Calu3 (cell line): ENCODE results near the gene AIG1. TPM values are rescaled to one million over a fixed set of nuclear protein-coding genes. Genes with fewer than 3 reads are reported as not detected.

Experiments used
- BruUV-seq: library from RNA; stranded (reverse); fragments of 400-500 nt; replicated peaks from 2 replicates; lab custom pipeline; 2021; lab: Mats Ljungman, UMichigan
- CTCF ChIA-PET: fragments of 300-600 bp; sonication (Branson Sonifier 250); formaldehyde crosslinking; loops from one replicate; lab custom pipeline; 2022; ENCODE audit warnings: antibody characterized with exemption; lab: Charles Lee
- DNase-seq: peaks from one replicate; pipeline ENCODE4 v3.0.0; 2022
- H3K27ac Mint-ChIP-seq: one replicate; pipeline ENCODE4 v1.8.0; 2022; ENCODE audit warnings: mixed read lengths; ENCODE audit not compliant: unreplicated experiment
- H3K27me3 Mint-ChIP-seq: one replicate; pipeline ENCODE4 v1.8.0; 2022; ENCODE audit warnings: mixed read lengths; ENCODE audit not compliant: unreplicated experiment
- H3K36me3 Mint-ChIP-seq: one replicate; pipeline ENCODE4 v1.8.0; 2022; ENCODE audit warnings: mild to moderate bottlenecking, moderate library complexity, mixed read lengths; ENCODE audit not compliant: insufficient read depth, unreplicated experiment
- H3K4me1 Mint-ChIP-seq: one replicate; pipeline ENCODE4 v1.8.0; 2022; ENCODE audit warnings: mild to moderate bottlenecking, low read depth, mixed read lengths; ENCODE audit not compliant: unreplicated experiment
- H3K4me3 Mint-ChIP-seq: one replicate; pipeline ENCODE4 v1.8.0; 2022; ENCODE audit warnings: mild to moderate bottlenecking, low read depth, moderate library complexity, mixed read lengths; ENCODE audit not compliant: unreplicated experiment
- H3K9me3 Mint-ChIP-seq: one replicate; pipeline ENCODE4 v1.8.0; 2022; ENCODE audit warnings: low read depth, mixed read lengths; ENCODE audit not compliant: unreplicated experiment
- CTCF ChIP-seq: fragments of 200-600 bp; IDR thresholded peaks from one replicate; pipeline ENCODE4 v1.8.0; 2022; ENCODE audit warnings: antibody characterized with exemption; ENCODE audit not compliant: unreplicated experiment
- intact Hi-C: fragments of 100-400 bp; cut with micrococcal nuclease; formaldehyde crosslinking; loops from one replicate; pipeline ENCODE4 v1.10.0; 2022; ENCODE audit not compliant: unreplicated experiment
- total RNA-seq: library from RNA; stranded (reverse); gene quantifications from 2 replicates; pipeline ENCODE4 v1.2.3, GENCODE V29; 2022

The AIG1 gene
- total RNA-seq, 1 experiment from 2014 or later = 57.2 TPM

GRCh38 chr6:143112837-143113236 is 52.1 kb downstream of the AIG1 start:
- intact Hi-C loops = no loop called here
- no peak overlapping the region for H3K4me3 Mint-ChIP-seq
- H3K36me3 Mint-ChIP-seq = no peaks in the 10 kb centered on the region
- H3K27ac Mint-ChIP-seq = no peak overlapping the region
- TF ChIP-seq CTCF = no peak
- no peaks in the 10 kb centered on the region for H3K4me1 Mint-ChIP-seq
- DNase-seq = no peak
- CTCF ChIA-PET = interaction anchor here (0.7 kb wide), 1 partner anchor 127 kb away, joined by 4 read pairs; no protein-coding TSS in a partner anchor
- no TSS peak for BruUV-seq
- no peaks in the 10 kb centered on the region for H3K9me3 Mint-ChIP-seq
- no peaks in the 10 kb centered on the region for H3K27me3 Mint-ChIP-seq

- no peaks in the 10 kb centered on the region for H3K4me1 Mint-ChIP-seq
- BruUV-seq = no TSS peak
- H3K36me3 Mint-ChIP-seq = no peaks in the 10 kb centered on the region
- DNase-seq = no peak
- CTCF ChIA-PET = no interaction called here
- H3K27ac Mint-ChIP-seq = no peak overlapping the region
- intact Hi-C loops = no loop called here
- H3K9me3 Mint-ChIP-seq = no peaks in the 10 kb centered on the region
- no peak for TF ChIP-seq CTCF
- H3K4me3 Mint-ChIP-seq = no peak overlapping the region
- no peaks in the 10 kb centered on the region for H3K27me3 Mint-ChIP-seq
These were observed 55.0 kb downstream of the AIG1 start for GRCh38 chr6:143115728-143116127.

GRCh38 chr6:143117108-143117507 is 56.4 kb downstream of the AIG1 start:
- TF ChIP-seq CTCF = no peak
- Mint-ChIP-seq H3K4me1 (no peaks in the 10 kb centered on the region), H3K27me3 (no peaks in the 10 kb centered on the region), H3K27ac (no peak overlapping the region), H3K4me3 (no peak overlapping the region), H3K9me3 (peaks cover 2% of the 10 kb centered on the region), H3K36me3 (no peaks in the 10 kb centered on the region)
- no peak for DNase-seq
- no TSS peak for BruUV-seq
- CTCF ChIA-PET = no interaction called here
- intact Hi-C loops = no loop called here

GRCh38 chr6:143119260-143119659 is 58.6 kb downstream of the AIG1 start:
- BruUV-seq = no TSS peak
- no peak overlapping the region for H3K27ac Mint-ChIP-seq
- H3K4me1 Mint-ChIP-seq = no peaks in the 10 kb centered on the region
- CTCF ChIA-PET = no interaction called here
- intact Hi-C loops = no loop called here
- TF ChIP-seq CTCF = no peak
- no peaks in the 10 kb centered on the region for H3K27me3 Mint-ChIP-seq
- H3K36me3 Mint-ChIP-seq = no peaks in the 10 kb centered on the region
- DNase-seq = no peak
- H3K9me3 Mint-ChIP-seq = peaks cover 2% of the 10 kb centered on the region
- no peak overlapping the region for H3K4me3 Mint-ChIP-seq
